Osteoblast (primary cell): ENCODE measurements around the gene ADD2. TPM values are rescaled to one million over a fixed set of nuclear protein-coding genes. Genes with fewer than 3 reads are reported as not detected.

Experiments used
- DNase-seq: peaks from one replicate; pipeline ENCODE4 v3.0.0; 2011; ENCODE audit warnings: low spot score, mixed read lengths; ENCODE audit not compliant: insufficient read length; ENCODE audit errors: missing footprints
- H2AFZ ChIP-seq: 2 replicates; pipeline ENCODE4 v1.6.0; 2011; ENCODE audit warnings: mild to moderate bottlenecking, low read length
- H3K27ac ChIP-seq: 2 replicates; pipeline ENCODE4 v1.5.1; 2011; ENCODE audit warnings: mild to moderate bottlenecking, low read depth, low read length, moderate library complexity
- H3K27me3 ChIP-seq: 2 replicates; pipeline ENCODE4 v1.6.0; 2012; ENCODE audit warnings: mild to moderate bottlenecking, control low read depth, inconsistent platforms, low read length, moderate library complexity; ENCODE audit not compliant: insufficient read depth
- H3K36me3 ChIP-seq: 2 replicates; pipeline ENCODE4 v1.5.1; 2011; ENCODE audit warnings: mild to moderate bottlenecking, low read length, control low read depth, moderate library complexity; ENCODE audit not compliant: insufficient read depth
- H3K4me1 ChIP-seq: 2 replicates; pipeline ENCODE4 v1.5.1; 2011; ENCODE audit warnings: mild to moderate bottlenecking, low read length, control low read depth, moderate library complexity; ENCODE audit not compliant: insufficient read depth
- H3K4me2 ChIP-seq: 2 replicates; pipeline ENCODE4 v1.6.0; 2011; ENCODE audit warnings: mild to moderate bottlenecking, low read length; ENCODE audit not compliant: insufficient read depth
- H3K4me3 ChIP-seq: fragments of 200-600 bp; sonication (generic); 3 replicates; pipeline ENCODE4 v1.5.1; 2012; ENCODE audit warnings: mild to moderate bottlenecking, low read length, inconsistent platforms; ENCODE audit not compliant: insufficient read depth
- H3K79me2 ChIP-seq: 2 replicates; pipeline ENCODE4 v1.6.0; 2012; ENCODE audit warnings: mild to moderate bottlenecking, low read length, control low read depth, inconsistent platforms; ENCODE audit not compliant: insufficient read depth
- H3K9me3 ChIP-seq: 2 replicates; pipeline ENCODE4 v1.5.1; 2011; ENCODE audit warnings: low read depth, low read length, control low read depth
- H4K20me1 ChIP-seq: 2 replicates; pipeline ENCODE4 v1.6.0; 2012; ENCODE audit warnings: mild to moderate bottlenecking, low read length, control low read depth; ENCODE audit not compliant: insufficient read depth
- total RNA-seq: library from RNA; depleted of rRNA; stranded (reverse); fragments of >200 nt; gene quantifications from 2 replicates; pipeline ENCODE4 v1.2.3, GENCODE V29; 2012
- TF ChIP-seq, protein P1 (sequence below): IDR thresholded peaks from 2 replicates; pipeline ENCODE4 v1.5.1; 2011; ENCODE audit warnings: mild to moderate bottlenecking, low read depth, low read length, moderate library complexity; ENCODE audit errors: extremely low read depth

ADD2 gene
- total RNA-seq, 1 donor = not detected

DNA sequence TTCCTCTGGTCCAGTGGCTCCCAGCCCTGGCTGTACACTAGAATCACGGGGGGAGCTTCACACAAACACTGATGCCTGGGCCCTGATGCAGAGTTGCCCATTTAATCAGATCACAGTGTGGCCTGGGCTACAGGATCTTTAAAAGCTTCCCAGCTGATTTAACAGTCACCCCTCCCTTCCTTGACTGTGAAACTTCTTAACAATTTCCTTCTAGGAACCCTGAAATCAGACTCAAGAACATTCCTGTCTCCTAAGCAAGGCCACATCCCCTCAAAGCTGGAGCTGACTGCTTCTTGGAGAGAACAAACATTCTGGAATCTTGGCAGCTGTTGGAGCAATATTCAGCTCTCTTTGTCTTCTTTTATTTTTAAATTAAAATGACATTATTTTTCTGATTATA is 88.7 kb downstream of the ADD2 start:
- H2AFZ ChIP-seq = no peak overlapping the region
- no peaks in the 10 kb centered on the region for H3K36me3 ChIP-seq
- H3K79me2 ChIP-seq = no peaks in the 10 kb centered on the region
- DNase-seq = no peak
- peaks cover 8% of the 10 kb centered on the region for H3K27me3 ChIP-seq
- no peak overlapping the region for H3K27ac ChIP-seq
- H3K4me2 ChIP-seq = no peak overlapping the region
- no peaks in the 10 kb centered on the region for H3K4me1 ChIP-seq
- TF ChIP-seq, protein P1, sequence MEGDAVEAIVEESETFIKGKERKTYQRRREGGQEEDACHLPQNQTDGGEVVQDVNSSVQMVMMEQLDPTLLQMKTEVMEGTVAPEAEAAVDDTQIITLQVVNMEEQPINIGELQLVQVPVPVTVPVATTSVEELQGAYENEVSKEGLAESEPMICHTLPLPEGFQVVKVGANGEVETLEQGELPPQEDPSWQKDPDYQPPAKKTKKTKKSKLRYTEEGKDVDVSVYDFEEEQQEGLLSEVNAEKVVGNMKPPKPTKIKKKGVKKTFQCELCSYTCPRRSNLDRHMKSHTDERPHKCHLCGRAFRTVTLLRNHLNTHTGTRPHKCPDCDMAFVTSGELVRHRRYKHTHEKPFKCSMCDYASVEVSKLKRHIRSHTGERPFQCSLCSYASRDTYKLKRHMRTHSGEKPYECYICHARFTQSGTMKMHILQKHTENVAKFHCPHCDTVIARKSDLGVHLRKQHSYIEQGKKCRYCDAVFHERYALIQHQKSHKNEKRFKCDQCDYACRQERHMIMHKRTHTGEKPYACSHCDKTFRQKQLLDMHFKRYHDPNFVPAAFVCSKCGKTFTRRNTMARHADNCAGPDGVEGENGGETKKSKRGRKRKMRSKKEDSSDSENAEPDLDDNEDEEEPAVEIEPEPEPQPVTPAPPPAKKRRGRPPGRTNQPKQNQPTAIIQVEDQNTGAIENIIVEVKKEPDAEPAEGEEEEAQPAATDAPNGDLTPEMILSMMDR = no peak
- H3K9me3 ChIP-seq = no peaks in the 10 kb centered on the region
- no peaks in the 10 kb centered on the region for H4K20me1 ChIP-seq
- no peak overlapping the region for H3K4me3 ChIP-seq

DNA sequence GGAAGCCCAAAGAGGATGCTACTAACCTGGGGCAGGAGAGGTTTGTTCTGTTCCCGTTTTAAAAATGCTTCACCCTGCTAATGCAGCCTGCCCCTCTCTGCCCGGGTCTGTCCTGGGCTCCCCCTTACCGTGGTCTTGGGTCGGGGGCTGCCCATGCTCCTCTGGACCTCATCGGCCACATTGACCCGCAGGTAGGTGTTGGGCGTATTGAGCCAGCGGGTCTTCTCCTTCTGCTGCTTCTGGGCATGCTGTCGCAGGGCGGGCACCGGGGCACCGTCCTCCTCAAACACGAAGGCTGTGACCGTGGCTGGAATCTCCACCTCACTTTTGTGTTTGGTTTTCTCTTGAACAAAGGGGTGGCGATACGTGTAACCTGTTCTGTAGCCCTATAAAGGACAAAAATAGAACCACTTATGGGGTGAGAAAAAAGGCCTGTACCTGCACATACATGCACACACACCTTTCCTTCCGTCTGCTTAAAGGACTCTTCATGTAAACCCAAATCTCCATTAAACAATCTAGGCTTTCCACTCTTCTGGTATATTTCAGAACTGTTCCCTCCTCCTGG is 89.3 kb downstream of the ADD2 start:
- H3K79me2 ChIP-seq = no peaks in the 10 kb centered on the region
- no peak for DNase-seq
- H3K36me3 ChIP-seq = no peaks in the 10 kb centered on the region
- no peaks in the 10 kb centered on the region for H4K20me1 ChIP-seq
- H3K4me1 ChIP-seq = no peaks in the 10 kb centered on the region
- H3K9me3 ChIP-seq = no peaks in the 10 kb centered on the region
- H3K4me3 ChIP-seq = no peak overlapping the region
- TF ChIP-seq, protein P1 = no peak
- H3K27me3 ChIP-seq = peaks cover 11% of the 10 kb centered on the region
- H2AFZ ChIP-seq = no peak overlapping the region
- H3K4me2 ChIP-seq = no peak overlapping the region
- H3K27ac ChIP-seq = no peak overlapping the region

DNA sequence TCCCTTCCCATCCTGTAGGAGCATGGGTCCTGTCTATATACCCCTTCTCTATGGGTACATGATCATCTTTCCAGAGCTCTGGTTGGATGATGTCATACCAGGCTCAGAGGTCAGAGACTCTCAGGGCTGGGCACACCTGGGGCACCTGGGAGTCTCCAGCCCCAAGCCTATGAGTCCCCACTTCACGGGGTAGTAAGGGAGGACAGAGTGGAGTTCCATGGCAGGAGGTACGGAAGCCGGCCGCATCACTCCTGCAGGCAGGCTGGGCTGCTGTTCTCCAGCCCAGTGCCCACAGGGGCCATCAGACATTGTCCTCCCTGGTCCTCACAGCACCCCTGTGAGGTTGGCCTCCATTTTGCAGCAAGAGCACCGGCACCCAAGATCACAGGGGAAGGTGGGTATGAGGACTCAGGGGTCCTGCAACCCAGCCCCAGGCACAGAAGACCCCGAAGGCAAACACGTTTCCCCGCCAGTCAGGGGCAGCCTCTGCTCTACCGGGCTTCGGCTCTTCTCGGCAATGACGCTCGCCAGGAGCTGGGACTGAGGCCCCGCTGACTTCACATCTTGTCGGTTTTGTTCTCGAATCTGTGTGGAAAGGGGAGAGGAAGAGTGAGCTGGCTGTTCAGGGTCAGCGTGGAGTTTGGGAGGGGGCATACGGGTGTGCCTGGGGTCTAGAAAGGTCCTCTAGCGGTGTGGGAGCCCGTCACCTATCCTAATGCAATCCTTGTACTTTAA is 91.5 kb downstream of the ADD2 start:
- Histone ChIP-seq H3K9me3 (no peaks in the 10 kb centered on the region), H3K4me1 (no peaks in the 10 kb centered on the region), H3K4me3 (no peak overlapping the region), H3K4me2 (no peak overlapping the region), H3K79me2 (no peaks in the 10 kb centered on the region), H4K20me1 (no peaks in the 10 kb centered on the region), H3K36me3 (no peaks in the 10 kb centered on the region), H3K27ac (no peak overlapping the region), H2AFZ (no peak overlapping the region), H3K27me3 (peaks cover 11% of the 10 kb centered on the region)
- TF ChIP-seq, protein P1 = no peak
- no peak for DNase-seq

DNA sequence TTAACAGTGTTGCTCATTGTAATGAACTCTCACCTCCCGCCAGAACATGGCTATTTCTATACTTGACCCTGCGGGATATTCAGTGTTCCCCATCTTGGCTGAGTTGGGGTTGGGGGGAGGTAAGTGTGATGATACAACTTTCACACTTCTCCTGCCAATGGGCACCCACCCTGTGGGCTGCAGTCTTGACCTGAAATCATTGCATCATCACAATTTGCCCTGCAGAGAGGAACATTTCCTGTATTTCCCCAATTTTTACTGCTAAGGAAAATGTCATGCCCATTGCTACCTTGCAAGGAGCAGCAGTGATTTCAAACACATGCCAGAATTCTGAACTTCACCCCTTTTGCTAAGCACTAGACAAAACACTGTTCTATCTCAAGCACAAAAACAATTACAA is 92.1 kb downstream of the ADD2 start:
- Histone ChIP-seq H3K4me1 (no peaks in the 10 kb centered on the region), H3K4me2 (no peak overlapping the region), H3K27ac (no peak overlapping the region), H3K4me3 (no peak overlapping the region), H3K9me3 (no peaks in the 10 kb centered on the region), H2AFZ (no peak overlapping the region), H4K20me1 (no peaks in the 10 kb centered on the region), H3K27me3 (peaks cover 11% of the 10 kb centered on the region), H3K36me3 (no peaks in the 10 kb centered on the region), H3K79me2 (no peaks in the 10 kb centered on the region)
- DNase-seq = no peak
- TF ChIP-seq, protein P1 = no peak
